ENCODE results near the gene HSP90B1. TPM values are rescaled to one million over a fixed set of nuclear protein-coding genes. Genes with fewer than 3 reads are reported as not detected.

Gene HSP90B1
- total and polyA plus RNA-seq, 10 of the 15 experiments (the other 5 are each of a cell fraction or from before 2014, with no cell fraction given): 254 to 968 (median 560) TPM

- no peaks in the 10 kb centered on the region for H3K9me3 ChIP-seq (replicated peaks; ENCODE audit: control insufficient read depth, insufficient read depth, low read length)
- TSS peak; percentile 87 for BruUV-seq (replicated peaks)
- DNase-seq (ENCODE audit: low read depth, low spot score): peak; percentile 72
- H4K20me1 ChIP-seq (ENCODE audit: control insufficient read depth, insufficient read depth): peaks cover 2% of the 10 kb centered on the region; the same call in 1 of the 2 replicates
- H3K9ac ChIP-seq (ENCODE audit: control insufficient read depth, insufficient read depth, low read length): peak overlapping the region; percentile 98
- peak; percentile 27 for FAIRE-seq
- no peaks in the 10 kb centered on the region for H3K27me3 ChIP-seq (replicated peaks in 1 of 2; ENCODE audit: control insufficient read depth in 2 of 2, insufficient read depth in 2 of 2, low read length in 1 of 2)
- H3K27ac ChIP-seq (ENCODE audit: control insufficient read depth, insufficient read depth): peak overlapping the region; percentile 99
- H3K36me3 ChIP-seq (ENCODE audit: control insufficient read depth in 2 of 2, insufficient read depth in 2 of 2, low read length in 1 of 2): peaks cover 2 to 18% of the 10 kb centered on the region in 2 experiments
- ChIA-PET CTCF (interaction anchor here (0.7 to 5.2 kb wide), 8 partner anchors 11 to 48 kb away, joined by 3 to 33 read pairs (median 5); partner anchors contain the start of gene TDG), POLR2A (interaction anchor here (0.6 to 7.1 kb wide), 22 partner anchors 8 to 528 kb away, joined by 3 to 73 read pairs (median 4); partner anchors contain the start of genes HCFC2, NFYB, NT5DC3 and TDG), RAD21 (ENCODE audit: unreplicated experiment) (interaction anchor here (0.8 to 7.4 kb wide), 22 partner anchors 11 to 453 kb away, joined by 3 to 121 read pairs (median 5); partner anchors contain the start of genes HCFC2, NFYB and TDG), SMC1A (ENCODE audit: uncharacterized antibody, unreplicated experiment) (interaction anchor here (0.8 to 9.4 kb wide), 11 partner anchors 10 to 180 kb away, joined by 3 to 125 read pairs (median 4); partner anchors contain the start of gene TDG)
- H3K79me2 ChIP-seq (ENCODE audit: control insufficient read depth, insufficient read depth, low read length): peaks cover 63% of the 10 kb centered on the region
- H2AFZ ChIP-seq (ENCODE audit: control insufficient read depth, low read depth, low read length): peak overlapping the region; percentile 94
- H3K4me2 ChIP-seq (ENCODE audit: control insufficient read depth, insufficient read depth): peak overlapping the region; percentile 88
- peaks cover 28% of the 10 kb centered on the region for H3K4me1 ChIP-seq (ENCODE audit: control insufficient read depth, insufficient read depth, low read length)
- in situ Hi-C loops (cut with MboI) (no loop called here), intact Hi-C loops (cut with micrococcal nuclease; ENCODE audit: unreplicated experiment) (loop anchor here (2.0 kb wide), 1 partner anchor 48 kb away; no protein-coding TSS in a partner anchor)
- WGBS (ENCODE audit: insufficient coverage, insufficient replicate concordance, low lambda C conversion rate, missing lambda C conversion rate): under 1% methylated on average over 37 of the region's 37 CpGs
- peak; percentile 40 for ATAC-seq
- peak overlapping the region; percentile 76 for H3K4me3 ChIP-seq
- TF ChIP-seq RELA (IDR thresholded peaks at IDR 0.05; ENCODE audit: borderline replicate concordance, partially characterized antibody): peak; percentile 75
- peak; percentile 93 for TF ChIP-seq SIX5 (IDR thresholded peaks at IDR 0.05; ENCODE audit: low read depth, low read length, severe bottlenecking)
- 0 out of 2 replicates have a peak, but pooled peaks have one; percentile 44 for TF ChIP-seq ZBED1 (IDR thresholded peaks at IDR 0.05; ENCODE audit: borderline replicate concordance)
- peak; percentile 8 for TF ChIP-seq CREB1 (IDR thresholded peaks at IDR 0.05; ENCODE audit: low read depth)
- no peak for TF ChIP-seq GABPA (IDR thresholded peaks at IDR 0.05; ENCODE audit: low read depth)
- TF ChIP-seq KLF5 (IDR thresholded peaks at IDR 0.05; ENCODE audit: partially characterized antibody): peak; percentile 56
- TF ChIP-seq POLR2A (IDR thresholded peaks at IDR 0.05; ENCODE audit: low read depth, low read length): peak; percentile 82
- TF ChIP-seq KAT2A (conservative IDR thresholded peaks at IDR 0.05; ENCODE audit: control insufficient read depth, low read depth, low read length): no peak
- no peak for TF ChIP-seq E2F8 (IDR thresholded peaks at IDR 0.05; ENCODE audit: low read depth, partially characterized antibody)
- TF ChIP-seq SUPT20H (IDR thresholded peaks at IDR 0.05; ENCODE audit: borderline replicate concordance, control insufficient read depth, low read depth, low read length): no peak
- peak; percentile 45; the same call in 1 of the 2 replicates for TF ChIP-seq CHD2 (IDR thresholded peaks at IDR 0.05; ENCODE audit: borderline replicate concordance, low read depth, low read length)
- TF ChIP-seq ATF2 (IDR thresholded peaks at IDR 0.05; ENCODE audit: low read length): 0 out of 2 replicates have a peak, but pooled peaks have one; percentile 12
- peak; percentile 43; the same call in 1 of the 2 replicates for TF ChIP-seq YY1 (IDR thresholded peaks at IDR 0.05; ENCODE audit: low read depth, low read length)
- TF ChIP-seq SRF (IDR thresholded peaks at IDR 0.05; ENCODE audit: low read depth in 2 of 2, low read length in 2 of 2): 0 out of 4 replicates have a peak, but pooled peaks of 1 of the 2 experiments have one; percentile 13
- no peak for TF ChIP-seq HDGF (IDR thresholded peaks at IDR 0.05)
- peak; percentile 17; the same call in 1 of the 2 replicates for TF ChIP-seq SMC3 (IDR thresholded peaks at IDR 0.05; ENCODE audit: borderline replicate concordance, low read length)
- TF ChIP-seq WRNIP1 (IDR thresholded peaks at IDR 0.05; ENCODE audit: borderline replicate concordance, low read depth, low read length): 0 out of 2 replicates have a peak, but pooled peaks have one; percentile 26
- TF ChIP-seq ASH2L (IDR thresholded peaks at IDR 0.05; ENCODE audit: borderline replicate concordance, low read depth): 0 out of 2 replicates have a peak, but pooled peaks have one; percentile 25
- 0 out of 2 replicates have a peak, but pooled peaks have one; percentile 23 for TF ChIP-seq BCL11A (IDR thresholded peaks at IDR 0.05; ENCODE audit: low read depth, low read length)
- peak; percentile 74; the same call in 1 of the 2 replicates for TF ChIP-seq NBN (IDR thresholded peaks at IDR 0.05)
These were observed 995 bp upstream of the HSP90B1 start for GRCh38 chr12:103929046-103929783.
